ENCODE results near the gene DCAF11. TPM values are rescaled to one million over a fixed set of nuclear protein-coding genes. Genes with fewer than 3 reads are reported as not detected.

The DCAF11 gene
- total RNA-seq, 1 donor from 2014 or later, result 85.6 TPM

- Histone ChIP-seq H3K4me1 (ENCODE audit: control insufficient read depth in 3 of 3, insufficient read depth in 3 of 3, low read length in 3 of 3) (peaks cover 31 to 41% (median 34%) of the 10 kb centered on the region in 3 donors), H3K9ac (ENCODE audit: low read depth in 1 of 3, low read length in 3 of 3) (peak overlapping the region; percentile 82 to 96 (median 82)), H3K4me3 (ENCODE audit: low read length in 3 of 3) (peak overlapping the region; percentile 69 to 87 (median 78)), H3K27ac (ENCODE audit: low read depth, low read length) (peak overlapping the region; percentile 96), H3K9me3 (ENCODE audit: control insufficient read depth in 3 of 3, low read length in 3 of 3) (no peaks in the 10 kb centered on the region), H3K27me3 (ENCODE audit: control insufficient read depth in 3 of 3, insufficient read depth in 3 of 3, low read length in 3 of 3) (no peaks in the 10 kb centered on the region), H3K36me3 (ENCODE audit: control insufficient read depth in 3 of 3, insufficient read depth in 3 of 3, low read length in 3 of 3) (peaks cover 0 to 9% (median 0%) of the 10 kb centered on the region in 3 donors)
These were observed 16.4 kb downstream of the DCAF11 start for GRCh38 chr14:24130717-24131548.

- H3K27ac ChIP-seq (ENCODE audit: low read depth, low read length), result peak overlapping the region; percentile 96
- H3K9me3 ChIP-seq (ENCODE audit: control insufficient read depth in 3 of 3, low read length in 3 of 3), result no peaks in the 10 kb centered on the region
- peak overlapping the region; percentile 70 to 88 (median 87) for H3K4me3 ChIP-seq (ENCODE audit: low read length in 3 of 3)
- H3K4me1 ChIP-seq (ENCODE audit: control insufficient read depth in 3 of 3, insufficient read depth in 3 of 3, low read length in 3 of 3), result peaks cover 33 to 44% (median 37%) of the 10 kb centered on the region in 3 donors
- no peaks in the 10 kb centered on the region for H3K27me3 ChIP-seq (ENCODE audit: control insufficient read depth in 3 of 3, insufficient read depth in 3 of 3, low read length in 3 of 3)
- peak overlapping the region; percentile 82 to 96 (median 82) for H3K9ac ChIP-seq (ENCODE audit: low read depth in 1 of 3, low read length in 3 of 3)
- H3K36me3 ChIP-seq (ENCODE audit: control insufficient read depth in 3 of 3, insufficient read depth in 3 of 3, low read length in 3 of 3), result peaks cover 0 to 9% (median 0%) of the 10 kb centered on the region in 3 donors
These were observed 17.0 kb downstream of the DCAF11 start for GRCh38 chr14:24131549-24131966.

- peak overlapping the region; percentile 96 for H3K27ac ChIP-seq (ENCODE audit: low read depth, low read length)
- H3K9me3 ChIP-seq (ENCODE audit: control insufficient read depth in 3 of 3, low read length in 3 of 3), result no peaks in the 10 kb centered on the region
- H3K9ac ChIP-seq (ENCODE audit: low read depth in 1 of 3, low read length in 3 of 3), result peak overlapping the region; percentile 82 to 96 (median 82)
- H3K36me3 ChIP-seq (ENCODE audit: control insufficient read depth in 3 of 3, insufficient read depth in 3 of 3, low read length in 3 of 3), result peaks cover 0 to 9% (median 3%) of the 10 kb centered on the region in 3 donors
- peak overlapping the region; percentile 70 to 88 (median 87) for H3K4me3 ChIP-seq (ENCODE audit: low read length in 3 of 3)
- no peaks in the 10 kb centered on the region for H3K27me3 ChIP-seq (ENCODE audit: control insufficient read depth in 3 of 3, insufficient read depth in 3 of 3, low read length in 3 of 3)
- H3K4me1 ChIP-seq (ENCODE audit: control insufficient read depth in 3 of 3, insufficient read depth in 3 of 3, low read length in 3 of 3), result peaks cover 39 to 51% (median 43%) of the 10 kb centered on the region in 3 donors
These were observed 17.6 kb downstream of the DCAF11 start for GRCh38 chr14:24132061-24132685.

GRCh38 chr14:24132976-24133375, 18.4 kb downstream of the DCAF11 start:
- Histone ChIP-seq H3K4me1 (ENCODE audit: control insufficient read depth in 3 of 3, insufficient read depth in 3 of 3, low read length in 3 of 3) (peaks cover 46 to 59% (median 51%) of the 10 kb centered on the region in 3 donors), H3K9ac (ENCODE audit: low read depth in 1 of 3, low read length in 3 of 3) (peak overlapping the region; percentile 82 to 96 (median 82)), H3K36me3 (ENCODE audit: control insufficient read depth in 3 of 3, insufficient read depth in 3 of 3, low read length in 3 of 3) (peaks cover 7 to 17% (median 11%) of the 10 kb centered on the region in 3 donors), H3K27me3 (ENCODE audit: control insufficient read depth in 3 of 3, insufficient read depth in 3 of 3, low read length in 3 of 3) (no peaks in the 10 kb centered on the region), H3K9me3 (ENCODE audit: control insufficient read depth in 3 of 3, low read length in 3 of 3) (no peaks in the 10 kb centered on the region), H3K27ac (ENCODE audit: low read depth, low read length) (peak overlapping the region; percentile 96), H3K4me3 (ENCODE audit: low read length in 3 of 3) (peak overlapping the region; percentile 70 to 88 (median 87))

GRCh38 chr14:24133735-24134134, 19.2 kb downstream of the DCAF11 start:
- Histone ChIP-seq H3K27me3 (ENCODE audit: control insufficient read depth in 3 of 3, insufficient read depth in 3 of 3, low read length in 3 of 3) (no peaks in the 10 kb centered on the region), H3K4me3 (ENCODE audit: low read length in 3 of 3) (no peak overlapping the region), H3K9ac (ENCODE audit: low read depth in 1 of 3, low read length in 3 of 3) (no peak overlapping the region), H3K4me1 (ENCODE audit: control insufficient read depth in 3 of 3, insufficient read depth in 3 of 3, low read length in 3 of 3) (peaks cover 53 to 66% (median 58%) of the 10 kb centered on the region in 3 donors), H3K36me3 (ENCODE audit: control insufficient read depth in 3 of 3, insufficient read depth in 3 of 3, low read length in 3 of 3) (peaks cover 14 to 24% (median 19%) of the 10 kb centered on the region in 3 donors), H3K9me3 (ENCODE audit: control insufficient read depth in 3 of 3, low read length in 3 of 3) (no peaks in the 10 kb centered on the region), H3K27ac (ENCODE audit: low read depth, low read length) (no peak overlapping the region)

- H3K27me3 ChIP-seq (ENCODE audit: control insufficient read depth in 3 of 3, insufficient read depth in 3 of 3, low read length in 3 of 3), result no peaks in the 10 kb centered on the region
- peaks cover 24 to 32% (median 29%) of the 10 kb centered on the region in 3 donors for H3K36me3 ChIP-seq (ENCODE audit: control insufficient read depth in 3 of 3, insufficient read depth in 3 of 3, low read length in 3 of 3)
- H3K9me3 ChIP-seq (ENCODE audit: control insufficient read depth in 3 of 3, low read length in 3 of 3), result no peaks in the 10 kb centered on the region
- H3K4me1 ChIP-seq (ENCODE audit: control insufficient read depth in 3 of 3, insufficient read depth in 3 of 3, low read length in 3 of 3), result peaks cover 60 to 70% (median 67%) of the 10 kb centered on the region in 3 donors
- H3K4me3 ChIP-seq (ENCODE audit: low read length in 3 of 3), result peak overlapping the region; percentile 72 to 87 (median 82)
- peak overlapping the region; percentile 88 for H3K27ac ChIP-seq (ENCODE audit: low read depth, low read length)
- peak overlapping the region; percentile 74 to 83 (median 75) for H3K9ac ChIP-seq (ENCODE audit: low read depth in 1 of 3, low read length in 3 of 3)
These were observed 20.9 kb downstream of the DCAF11 start for GRCh38 chr14:24135584-24135833.

- H3K27me3 ChIP-seq (ENCODE audit: control insufficient read depth in 3 of 3, insufficient read depth in 3 of 3, low read length in 3 of 3), result no peaks in the 10 kb centered on the region
These were observed 21.5 kb downstream of the DCAF11 start, which contains the start of gene PSME1 for GRCh38 chr14:24135834-24136683. Gene PSME1 (plus strand): TSS chr14:24136194. CDS start chr14:24136263, 69 bp downstream.

GRCh38 chr14:24136684-24137528, 22.3 kb downstream of the DCAF11 start:
- peak overlapping the region; percentile 88 for H3K27ac ChIP-seq (ENCODE audit: low read depth, low read length)
- peak overlapping the region; percentile 76 to 92 (median 86) for H3K9ac ChIP-seq (ENCODE audit: low read depth in 1 of 3, low read length in 3 of 3)
- peak overlapping the region; percentile 77 to 87 (median 82) for H3K4me3 ChIP-seq (ENCODE audit: low read length in 3 of 3)
- H3K4me1 ChIP-seq (ENCODE audit: control insufficient read depth in 3 of 3, insufficient read depth in 3 of 3, low read length in 3 of 3), result peaks cover 54 to 72% (median 63%) of the 10 kb centered on the region in 3 donors
- peaks cover 24 to 32% (median 29%) of the 10 kb centered on the region in 3 donors for H3K36me3 ChIP-seq (ENCODE audit: control insufficient read depth in 3 of 3, insufficient read depth in 3 of 3, low read length in 3 of 3)
- no peaks in the 10 kb centered on the region for H3K9me3 ChIP-seq (ENCODE audit: control insufficient read depth in 3 of 3, low read length in 3 of 3)
- no peaks in the 10 kb centered on the region for H3K27me3 ChIP-seq (ENCODE audit: control insufficient read depth in 3 of 3, insufficient read depth in 3 of 3, low read length in 3 of 3)

More at GRCh38 chr14:24135834-24136683, 21.5 kb downstream of the DCAF11 start, which contains the start of gene PSME1:
- Histone ChIP-seq H3K27ac (ENCODE audit: low read depth, low read length) (peak within 1 kb of the TSS; percentile 88), H3K9me3 (ENCODE audit: control insufficient read depth in 3 of 3, low read length in 3 of 3) (no peaks in the 10 kb centered on the region), H3K4me1 (ENCODE audit: control insufficient read depth in 3 of 3, insufficient read depth in 3 of 3, low read length in 3 of 3) (peaks cover 56 to 71% (median 65%) of the 10 kb centered on the region in 3 donors), H3K4me3 (ENCODE audit: low read length in 3 of 3) (peak within 1 kb of the TSS; percentile 77 to 87 (median 82)), H3K36me3 (ENCODE audit: control insufficient read depth in 3 of 3, insufficient read depth in 3 of 3, low read length in 3 of 3) (peaks cover 24 to 32% (median 29%) of the 10 kb centered on the region in 3 donors), H3K9ac (ENCODE audit: low read depth in 1 of 3, low read length in 3 of 3) (peak within 1 kb of the TSS; percentile 76 to 92 (median 86))

All from skeletal muscle tissue (tissue), 4 donors.